ENCODE data around the gene KCNJ18. TPM values are rescaled to one million over a fixed set of nuclear protein-coding genes. Genes with fewer than 3 reads are reported as not detected.
"Not testable (repeated sequence)": the region's sequence is repeated elsewhere in the genome, so short reads cannot be mapped to it uniquely, and the experiment has no call there.

The KCNJ18 gene
- total and polyA plus RNA-seq, 7 donors, result 0.54 TPM; not detected in 6

GRCh38 chr17:21683897-21684296, 8.4 kb upstream of the KCNJ18 start:
- H3K27ac ChIP-seq; H3K4me3 ChIP-seq; DNase-seq; intact Hi-C loops (cut with DNase I); H3K4me1 ChIP-seq; H3K27me3 ChIP-seq; H3K9me3 ChIP-seq; H3K36me3 ChIP-seq: not testable (repeated sequence)
- WGBS, 2 donors, result 77 to 85% methylated on average over 18 of the region's 18 CpGs

GRCh38 chr17:21684384-21684783, 7.9 kb upstream of the KCNJ18 start:
- H3K9me3 ChIP-seq; H3K4me1 ChIP-seq; H3K4me3 ChIP-seq; H3K27ac ChIP-seq; H3K36me3 ChIP-seq; DNase-seq; H3K27me3 ChIP-seq; intact Hi-C loops (cut with DNase I): not testable (repeated sequence)
- WGBS, 2 donors, result 94 to 96% methylated on average over 27 of the region's 33 CpGs

- intact Hi-C loops (cut with DNase I); H3K9me3 ChIP-seq; DNase-seq; H3K36me3 ChIP-seq; H3K4me3 ChIP-seq; H3K4me1 ChIP-seq; H3K27ac ChIP-seq; H3K27me3 ChIP-seq: not testable (repeated sequence)
- 80 to 85% methylated on average over 42 of the region's 42 CpGs for WGBS, 2 donors
Measured at GRCh38 chr17:21685061-21685795, 7.1 kb upstream of the KCNJ18 start.

GRCh38 chr17:21686165-21687015, 5.9 kb upstream of the KCNJ18 start:
- no peak for TF ChIP-seq CTCF (IDR thresholded peaks at IDR 0.05)
- no peak for TF ChIP-seq POLR2A (IDR thresholded peaks at IDR 0.05)
- TF ChIP-seq POLR2AphosphoS5 (IDR thresholded peaks at IDR 0.05), result no peak
- TF ChIP-seq EP300 (IDR thresholded peaks at IDR 0.05), result no peak
- Histone ChIP-seq H3K4me1 (no peaks in the 10 kb centered on the region), H3K36me3 (no peaks in the 10 kb centered on the region), H3K27ac (no peak overlapping the region), H3K4me3 (no peak overlapping the region), H3K9me3 (no peaks in the 10 kb centered on the region), H3K27me3 (no peaks in the 10 kb centered on the region)
- intact Hi-C loops (cut with DNase I), result no loop called here
- 66 to 76% methylated on average over 23 of the region's 23 CpGs for WGBS, 2 donors
- DNase-seq, result no peak

GRCh38 chr17:21687136-21687953, 5.0 kb upstream of the KCNJ18 start:
- no peak for DNase-seq
- Histone ChIP-seq H3K36me3 (no peaks in the 10 kb centered on the region), H3K27ac (no peak overlapping the region), H3K4me3 (no peak overlapping the region), H3K4me1 (no peaks in the 10 kb centered on the region), H3K9me3 (no peaks in the 10 kb centered on the region), H3K27me3 (no peaks in the 10 kb centered on the region)
- intact Hi-C loops (cut with DNase I), result no loop called here
- 80 to 82% methylated on average over 19 of the region's 19 CpGs for WGBS, 2 donors
- TF ChIP-seq EP300 (IDR thresholded peaks at IDR 0.05), result no peak
- no peak for TF ChIP-seq POLR2A (IDR thresholded peaks at IDR 0.05)
- no peak for TF ChIP-seq CTCF (IDR thresholded peaks at IDR 0.05)
- TF ChIP-seq POLR2AphosphoS5 (IDR thresholded peaks at IDR 0.05), result no peak
